ENCODE data around the gene RAD54L.
A peak's percentile ranks its signal among the peaks of the same experiment; 100 is the strongest.
"Not testable (repeated sequence)": the region's sequence is repeated elsewhere in the genome, so short reads cannot be mapped to it uniquely, and the experiment has no call there.

The RAD54L gene

DNA sequence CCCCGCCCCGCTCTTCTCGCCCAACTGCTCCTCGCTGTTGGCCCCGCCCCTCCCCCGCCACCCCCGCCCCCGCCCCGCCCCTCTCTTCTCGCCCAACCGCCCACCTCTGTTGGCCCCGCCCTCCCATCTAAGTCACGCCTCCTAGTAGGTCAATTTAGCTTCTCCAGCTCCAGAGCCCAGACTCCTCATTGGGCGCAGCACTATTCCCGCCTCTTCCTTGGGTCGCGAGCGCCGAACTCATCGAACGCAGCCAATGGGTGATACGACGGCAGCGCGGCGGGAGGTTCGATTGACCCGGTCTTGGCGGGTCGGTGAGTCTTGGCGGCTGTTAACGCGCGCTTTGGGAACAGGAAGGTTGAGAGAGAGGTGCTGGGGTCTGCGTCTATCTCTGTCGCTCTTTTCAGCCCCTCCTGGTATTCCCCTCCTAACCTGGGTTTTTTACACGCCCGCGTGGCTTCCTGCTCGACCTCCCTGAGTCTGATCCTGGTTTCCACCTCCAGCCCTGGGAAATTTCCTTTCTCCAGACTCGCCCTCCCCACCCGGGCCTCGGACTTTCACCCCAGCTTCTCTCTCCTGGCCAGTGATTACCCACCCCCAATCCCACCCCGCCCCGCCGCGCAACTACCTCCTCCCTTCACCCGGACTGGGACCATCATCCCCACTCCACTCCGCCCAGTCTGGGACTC is at the start of gene RAD54L:
Gene RAD54L, plus strand, starts transcription at position 328 of the 686 bp plus-strand sequence. CDS start 643 bp downstream, outside the sequence.
- DNase-seq = peak; percentile 99

GRCh38 chr1:46197964-46198811 is 49.4 kb upstream of the RAD54L start, which contains the start of gene POMGNT1:
TSS of gene POMGNT1 (minus strand) at chr1:46198434. CDS start at chr1:46197821, 613 bp downstream.
- peak; percentile 60 for DNase-seq

DNA sequence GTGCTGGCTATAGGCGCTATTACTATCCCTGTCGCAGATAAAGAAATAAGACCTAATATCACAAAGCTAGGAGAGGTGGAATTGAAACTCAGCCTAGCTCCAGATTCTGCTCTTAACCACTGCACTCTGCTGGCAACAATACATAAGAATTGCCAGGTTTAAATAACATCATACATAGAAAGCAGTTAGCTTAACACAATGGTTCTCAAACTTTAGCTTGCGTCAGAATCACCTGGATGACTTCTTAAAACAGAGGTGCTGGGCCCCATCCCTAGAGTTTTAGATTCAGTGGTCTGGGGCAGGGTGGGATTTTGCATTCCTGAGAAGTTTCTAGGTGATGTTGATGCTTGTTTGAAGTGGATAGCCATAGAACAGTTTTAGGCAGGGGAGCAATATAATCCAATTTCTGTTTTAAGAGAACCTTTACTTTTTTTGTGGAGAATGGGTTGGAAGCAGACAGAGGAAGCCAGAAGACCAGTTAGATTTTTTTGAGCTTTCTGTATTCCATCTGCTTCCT is 48.3 kb upstream of the RAD54L start:
- no peak for DNase-seq

- DNase-seq = peak; percentile 72
These were observed 43.7 kb upstream of the RAD54L start for GRCh38 chr1:46203738-46204405.

DNA sequence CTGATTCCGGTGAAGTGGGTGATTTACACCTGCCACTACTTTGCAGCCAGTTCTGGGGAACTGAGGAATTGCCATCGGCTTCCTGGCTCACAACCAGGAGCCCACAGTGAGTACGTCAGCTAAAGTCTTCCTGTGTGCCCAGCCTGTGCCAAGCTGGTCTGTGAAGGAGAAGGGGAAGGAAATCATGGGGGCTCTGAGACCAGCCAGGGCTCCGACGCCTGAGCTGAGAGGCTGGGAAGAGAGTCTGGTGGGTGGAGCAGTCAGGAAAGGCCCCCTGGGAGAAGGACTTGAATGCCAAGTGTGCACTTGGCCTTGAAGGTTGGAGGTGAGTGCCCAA is 43.2 kb upstream of the RAD54L start:
- DNase-seq = peak; percentile 95

GRCh38 chr1:46205141-46205540 is 42.4 kb upstream of the RAD54L start:
- DNase-seq = no peak

- no peak for DNase-seq
These were observed 41.8 kb upstream of the RAD54L start for GRCh38 chr1:46205791-46206190.

DNA sequence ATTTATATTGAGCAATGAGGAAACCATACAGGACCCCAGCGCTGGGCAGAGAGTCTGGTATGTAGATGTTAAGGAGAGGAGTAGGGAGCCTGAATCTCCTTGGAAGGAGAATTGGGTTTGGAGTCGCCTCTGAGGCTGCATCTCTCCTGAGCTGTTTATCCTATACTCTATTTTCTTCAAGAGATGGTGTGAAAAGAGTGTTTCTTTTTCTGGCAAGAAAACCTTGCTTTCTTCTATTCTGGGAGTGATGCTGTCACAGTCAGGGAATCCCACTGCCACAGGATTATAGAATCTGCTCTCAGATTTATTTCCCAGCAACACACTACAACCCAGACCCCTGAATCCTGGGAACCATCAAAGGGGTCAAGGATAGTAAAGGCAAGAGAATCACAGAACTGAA is 41.2 kb upstream of the RAD54L start:
- no peak for DNase-seq

- DNase-seq = no peak
These were observed 37.0 kb upstream of the RAD54L start for GRCh38 chr1:46210561-46210960.

DNA sequence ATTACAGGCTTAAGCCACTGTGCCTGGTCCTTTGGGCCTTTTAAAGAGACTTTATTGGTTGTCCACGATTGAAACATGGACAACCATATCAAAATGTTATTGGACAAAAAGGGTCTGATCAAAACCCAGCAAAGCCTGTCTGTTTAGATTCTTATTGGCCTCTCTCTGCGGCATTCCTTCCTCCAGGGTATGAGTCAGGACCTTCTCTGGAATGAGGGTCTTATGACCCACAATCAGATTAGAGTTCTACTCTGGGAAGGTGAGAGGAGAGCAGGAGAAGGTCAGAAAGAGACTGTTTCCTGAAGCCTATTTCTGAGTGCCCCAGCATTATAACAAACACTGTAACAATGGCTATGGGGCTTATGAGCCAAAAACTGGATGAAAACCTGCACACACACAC is 36.5 kb upstream of the RAD54L start:
- no peak for DNase-seq

- DNase-seq = no peak
These were observed 32.1 kb upstream of the RAD54L start for GRCh38 chr1:46215504-46215903.

DNA sequence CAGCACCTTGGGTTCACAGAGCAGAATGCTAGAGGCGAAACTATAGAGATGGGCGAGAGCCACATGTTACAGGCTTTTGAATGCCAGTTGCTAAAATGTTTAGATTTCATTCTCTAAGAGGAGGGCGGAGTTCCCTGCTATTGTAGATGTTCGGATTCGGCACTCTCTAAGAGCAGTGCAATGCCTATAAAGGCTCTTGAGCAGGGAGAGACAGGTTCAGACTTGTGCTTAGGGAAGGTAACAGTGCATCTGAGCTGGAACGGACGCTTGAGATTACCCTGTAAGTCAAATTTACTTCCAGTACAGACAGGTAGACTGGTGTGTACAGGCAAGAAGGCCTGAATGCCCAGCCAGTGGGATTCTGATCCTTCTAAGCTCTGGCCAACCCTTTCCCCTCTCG is 29.1 kb upstream of the RAD54L start:
- DNase-seq = peak; percentile 99

DNA sequence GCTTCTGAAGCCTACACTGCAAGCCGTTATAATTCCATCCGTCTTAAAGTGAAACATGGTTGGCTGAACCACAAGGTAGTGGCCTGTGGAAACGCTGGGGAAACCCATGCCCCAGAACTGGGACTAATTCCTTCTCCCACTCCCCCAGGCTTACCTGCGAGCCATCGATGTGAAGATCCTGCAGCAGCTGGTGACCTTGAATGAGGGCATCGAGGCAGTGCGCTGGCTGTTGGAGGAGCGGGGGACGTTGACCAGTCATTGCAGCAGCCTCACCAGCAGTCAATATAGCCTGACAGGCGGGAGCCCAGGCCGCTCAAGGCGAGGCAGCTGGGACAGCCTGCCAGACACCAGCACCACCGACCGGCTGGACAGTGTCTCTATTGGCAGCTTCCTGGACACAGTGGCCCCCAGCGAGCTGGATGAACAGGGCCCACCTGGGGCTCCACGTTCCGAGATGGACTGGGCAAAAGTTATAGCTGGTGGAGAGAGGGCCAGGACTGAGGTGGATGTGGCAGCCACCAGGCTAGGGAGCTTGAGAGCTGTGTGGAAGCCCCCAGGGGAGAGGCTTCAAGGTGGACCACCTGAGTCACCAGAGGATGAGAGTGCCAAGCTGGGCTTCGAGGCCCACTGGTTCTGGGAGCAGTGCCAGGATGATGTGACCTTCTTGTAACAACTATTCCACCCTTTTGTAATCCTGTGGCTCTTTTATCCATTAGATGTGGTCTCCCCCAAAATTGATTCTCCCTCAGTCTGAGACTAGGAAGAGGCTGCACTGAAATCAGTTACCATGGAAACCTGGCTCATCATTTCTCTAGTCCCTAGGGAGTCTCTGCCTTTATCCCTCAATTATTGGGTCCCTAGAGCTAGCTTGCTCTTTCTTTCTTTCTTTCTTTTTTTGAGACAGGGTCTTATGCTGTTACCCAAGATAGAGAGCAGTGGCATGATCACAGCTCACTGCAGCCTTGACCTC is 27.7 kb upstream of the RAD54L start:
- DNase-seq = peak; percentile 24

- DNase-seq = no peak
These were observed 26.8 kb upstream of the RAD54L start for GRCh38 chr1:46220808-46221207.

- no peak for DNase-seq
These were observed 25.8 kb upstream of the RAD54L start for GRCh38 chr1:46221749-46222148.

DNA sequence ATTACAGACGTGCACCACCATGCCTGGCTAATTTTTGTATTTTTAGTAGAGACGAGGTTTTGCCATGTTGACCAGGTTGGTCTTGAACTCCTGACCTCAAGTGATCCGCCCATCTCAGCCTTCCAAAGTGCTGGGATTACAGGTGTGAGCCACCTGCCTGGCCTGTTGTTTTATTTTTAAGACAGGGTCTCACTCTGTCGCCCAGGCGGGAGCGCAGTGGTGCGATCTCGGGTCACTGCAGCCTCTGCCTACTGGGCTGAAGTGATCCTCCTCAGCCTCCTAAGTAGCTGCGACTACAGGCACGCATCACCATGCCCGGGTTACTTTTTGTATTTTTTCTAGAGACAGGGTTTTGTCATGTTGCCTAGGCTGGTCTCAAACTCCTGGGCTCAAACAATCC is 24.5 kb upstream of the RAD54L start:
- DNase-seq = not testable (repeated sequence)

DNA sequence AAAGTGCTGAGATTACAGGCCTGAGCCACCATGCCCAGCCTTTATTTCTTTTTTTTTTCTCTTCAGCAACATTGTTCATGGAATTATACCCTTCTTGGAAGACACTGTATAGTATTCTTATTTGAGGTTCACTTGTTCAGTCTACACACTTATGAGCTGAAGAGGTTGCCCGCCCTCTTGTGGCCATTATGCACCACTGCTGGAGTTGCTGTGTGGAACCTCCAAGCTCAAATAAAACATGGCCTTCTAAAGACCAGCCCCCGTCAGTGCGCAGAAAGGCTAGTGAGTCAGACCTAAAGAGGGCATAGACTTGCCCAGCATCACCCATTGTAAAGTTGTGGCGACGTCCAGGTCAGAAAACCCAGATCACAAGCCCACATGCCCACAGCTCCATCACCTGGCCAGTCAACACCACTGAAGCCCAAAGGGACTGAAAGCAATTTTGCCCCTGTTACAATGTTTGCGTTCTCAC is 24.1 kb upstream of the RAD54L start:
- DNase-seq = peak; percentile 82

DNA sequence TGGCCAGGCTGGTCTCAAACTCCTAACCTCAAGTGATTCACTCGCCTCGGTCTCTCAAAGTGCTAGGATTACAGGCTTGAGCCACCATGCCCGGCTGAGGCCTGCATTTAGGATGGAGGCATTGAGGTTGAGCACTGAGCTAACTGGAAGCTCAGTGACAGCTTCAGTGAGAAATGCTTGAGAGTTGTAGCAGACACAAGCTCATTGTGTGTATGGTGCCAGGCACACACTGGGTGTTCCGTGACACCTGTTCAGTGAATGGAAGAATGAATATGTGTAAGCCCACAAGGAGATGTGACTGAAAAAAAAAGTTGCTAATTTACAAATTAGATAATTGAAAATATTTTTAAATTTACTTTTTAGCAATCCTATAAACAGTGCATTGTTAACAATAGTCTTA is 22.6 kb upstream of the RAD54L start:
- no peak for DNase-seq

GRCh38 chr1:46231231-46231630 is 16.3 kb upstream of the RAD54L start:
- not testable (repeated sequence) for DNase-seq

DNA sequence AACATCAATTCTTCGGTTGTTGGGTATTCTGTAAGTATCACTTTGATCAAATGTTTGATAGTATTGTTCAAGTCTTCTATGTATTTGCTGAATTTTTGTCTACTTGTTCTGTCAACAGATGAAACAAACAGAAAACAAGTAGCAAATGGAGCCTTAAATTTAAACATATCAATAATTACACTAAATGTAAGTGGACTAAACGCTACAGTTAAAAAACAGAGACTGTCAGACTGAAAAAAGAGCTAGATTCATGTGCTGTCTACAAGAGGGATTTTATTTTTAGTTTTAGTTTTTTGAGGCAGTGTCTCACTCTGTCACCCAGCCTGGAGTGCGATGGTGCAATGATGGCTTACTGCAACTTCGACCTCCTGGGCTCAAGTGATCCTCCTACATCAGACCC is 10.7 kb upstream of the RAD54L start:
- no peak for DNase-seq

GRCh38 chr1:46238865-46239264 is 8.7 kb upstream of the RAD54L start:
- not testable (repeated sequence) for DNase-seq

DNA sequence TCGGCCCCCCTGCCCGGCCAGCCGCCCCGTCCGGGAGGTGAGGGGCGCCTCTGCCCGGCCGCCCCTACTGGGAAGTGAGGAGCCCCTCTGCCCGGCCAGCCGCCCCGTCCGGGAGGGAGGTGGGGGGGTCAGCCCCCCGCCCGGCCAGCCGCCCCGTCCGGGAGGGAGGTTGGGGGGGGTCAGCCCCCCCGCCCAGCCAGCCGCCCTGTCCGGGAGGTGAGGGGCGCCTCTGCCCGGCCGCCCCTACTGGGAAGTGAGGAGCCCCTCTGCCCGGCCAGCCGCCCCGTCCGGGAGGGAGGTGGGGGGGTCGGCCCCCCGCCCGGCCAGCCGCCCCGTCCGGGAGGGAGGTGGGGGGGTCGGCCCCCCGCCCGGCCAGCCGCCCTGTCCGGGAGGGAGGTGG is 5.8 kb upstream of the RAD54L start:
- DNase-seq = not testable (repeated sequence)
